Neural progenitor cell (in vitro differentiated cells): ENCODE data around the gene RYR3. TPM values are rescaled to one million over a fixed set of nuclear protein-coding genes. Genes with fewer than 3 reads are reported as not detected.
"Not testable (repeated sequence)": the region's sequence is repeated elsewhere in the genome, so short reads cannot be mapped to it uniquely, and the experiment has no call there.

ENCODE experiments used
- DNase-seq: peaks from one replicate; pipeline ENCODE4 v3.0.0-alpha.2; 2016; ENCODE audit warnings: low spot score
- H2AFZ ChIP-seq: fragments of 200-600 bp; sonication (generic); replicated peaks from 2 replicates; pipeline ENCODE4 v1.6.1; 2016; ENCODE audit warnings: antibody characterized with exemption
- H3F3A ChIP-seq: fragments of 200-600 bp; sonication (generic); 2 replicates; pipeline ENCODE4 v1.6.1; 2016; ENCODE audit warnings: antibody characterized with exemption, low read depth
- H3K27ac ChIP-seq: fragments of 200-600 bp; sonication (generic); 2 replicates; pipeline ENCODE4 v1.5.1; 2016; ENCODE audit warnings: mild to moderate bottlenecking
- H3K27me3 ChIP-seq: fragments of 200-600 bp; sonication (generic); 2 replicates; pipeline ENCODE4 v1.6.1; 2016; ENCODE audit warnings: mild to moderate bottlenecking, moderate library complexity
- H3K36me3 ChIP-seq: fragments of 200-600 bp; sonication (generic); 2 replicates; pipeline ENCODE4 v1.5.1; 2016
- H3K4me1 ChIP-seq: fragments of 200-600 bp; sonication (generic); 2 replicates; pipeline ENCODE4 v1.6.1; 2016; ENCODE audit warnings: mixed run types
- H3K4me2 ChIP-seq: fragments of 200-600 bp; sonication (generic); 2 replicates; pipeline ENCODE4 v1.6.1; 2016
- H3K4me3 ChIP-seq: fragments of 200-600 bp; sonication (generic); 2 replicates; pipeline ENCODE4 v1.5.1; 2016
- H3K79me2 ChIP-seq: fragments of 200-600 bp; sonication (generic); 2 replicates; pipeline ENCODE4 v1.6.1; 2016; ENCODE audit warnings: low read depth
- H3K9ac ChIP-seq: fragments of 200-600 bp; sonication (generic); 2 replicates; pipeline ENCODE4 v1.6.1; 2016
- H3K9me3 ChIP-seq: fragments of 200-600 bp; sonication (generic); 2 replicates; pipeline ENCODE4 v1.5.1; 2016; ENCODE audit warnings: low read depth
- H4K20me1 ChIP-seq: fragments of 200-600 bp; sonication (generic); 2 replicates; pipeline ENCODE4 v1.6.1; 2016; ENCODE audit warnings: low read depth
- H3K27ac Mint-ChIP-seq: 3 replicates; pipeline ENCODE4 v1.8.0; 2021; ENCODE audit warnings: mixed read lengths
- H3K27me3 Mint-ChIP-seq: 2 replicates; pipeline ENCODE4 v1.8.0; 2022; ENCODE audit warnings: low read depth, mild to moderate bottlenecking, inconsistent platforms, moderate library complexity, mixed read lengths; ENCODE audit not compliant: insufficient read depth
- H3K36me3 Mint-ChIP-seq: 3 replicates; pipeline ENCODE4 v1.8.0; 2021; ENCODE audit warnings: mixed read lengths
- H3K4me1 Mint-ChIP-seq: 3 replicates; pipeline ENCODE4 v1.8.0; 2021; ENCODE audit warnings: mixed read lengths
- H3K4me3 Mint-ChIP-seq: 3 replicates; pipeline ENCODE4 v1.8.0; 2021; ENCODE audit warnings: mild to moderate bottlenecking, moderate library complexity, mixed read lengths
- H3K9me3 Mint-ChIP-seq: 3 replicates; pipeline ENCODE4 v1.8.0; 2020; ENCODE audit warnings: mixed read lengths
- EZH2 ChIP-seq: fragments of 200-600 bp; sonication (generic); IDR thresholded peaks from 2 replicates; pipeline ENCODE4 v1.6.1; 2017; ENCODE audit warnings: antibody characterized with exemption, mild to moderate bottlenecking, moderate library complexity
- EZH2phosphoT487 ChIP-seq: fragments of 200-600 bp; sonication (generic); IDR thresholded peaks from 2 replicates; pipeline ENCODE4 v1.6.1; 2017; ENCODE audit warnings: antibody characterized with exemption
- total RNA-seq: library from RNA; depleted of rRNA; stranded (reverse); fragments of >200 nt; gene quantifications from 2 replicates; pipeline ENCODE4 v1.2.3, GENCODE V29; 2015; ENCODE audit warnings: low replicate concordance
- TF ChIP-seq, protein P1 (sequence below): fragments of 200-600 bp; sonication (generic); IDR thresholded peaks from 2 replicates; pipeline ENCODE4 v1.5.1; 2017; ENCODE audit warnings: antibody characterized with exemption, mild to moderate bottlenecking

RYR3 gene
- total RNA-seq, 1 donor from 2014 or later = 2.1 TPM

DNA sequence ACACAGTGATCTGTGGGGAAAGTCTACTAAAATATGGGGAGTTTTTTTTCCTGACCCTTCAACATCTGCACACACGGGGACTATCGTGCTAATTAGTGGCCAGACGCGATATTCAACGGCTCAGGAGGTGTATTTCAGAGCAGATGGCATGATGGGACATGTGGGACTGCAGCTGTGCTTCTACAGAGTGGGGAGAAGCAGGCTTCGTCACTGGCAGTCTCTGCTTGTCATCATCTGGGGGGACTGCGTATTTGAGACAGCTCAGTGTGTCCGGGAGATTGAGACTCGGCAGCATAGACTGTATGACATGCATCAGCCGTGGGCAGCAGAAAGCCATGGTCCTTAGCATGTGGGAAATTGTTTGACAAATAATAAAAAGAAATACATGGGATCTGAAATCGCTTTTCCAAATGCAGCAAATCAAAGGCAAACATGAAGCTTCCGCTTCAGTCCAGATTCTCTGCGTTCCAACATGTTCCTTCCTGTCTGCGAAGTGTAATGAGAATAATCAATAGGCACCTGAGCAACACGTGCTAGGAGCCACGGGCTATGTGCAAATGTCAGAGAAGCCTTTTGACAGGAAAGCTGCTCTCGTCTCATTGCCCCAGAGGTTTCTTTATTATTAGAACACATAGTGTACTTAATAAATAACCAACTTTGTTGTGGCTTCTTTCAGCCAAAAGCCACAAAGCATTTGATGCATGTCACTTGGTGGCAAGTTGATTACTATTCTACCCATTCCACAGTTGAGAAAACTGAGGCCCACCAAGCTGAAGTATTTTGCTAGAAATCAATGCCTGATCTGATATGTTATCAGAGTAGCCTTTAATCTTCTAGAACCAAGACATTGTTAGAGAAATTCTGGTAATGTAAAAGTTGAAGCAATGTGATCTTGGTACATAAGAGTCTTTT lies 276.3 kb downstream of the RYR3 start:
- no peaks in the 10 kb centered on the region for H3K9me3 ChIP-seq
- DNase-seq = no peak
- no peak overlapping the region for H3K4me3 ChIP-seq
- H3K4me1 ChIP-seq = no peaks in the 10 kb centered on the region
- no peak overlapping the region for H3K27ac ChIP-seq
- no peak overlapping the region for H3K27ac Mint-ChIP-seq
- H3K4me1 Mint-ChIP-seq = no peaks in the 10 kb centered on the region
- no peaks in the 10 kb centered on the region for H3F3A ChIP-seq
- no peaks in the 10 kb centered on the region for H3K27me3 ChIP-seq
- TF ChIP-seq, protein P1, sequence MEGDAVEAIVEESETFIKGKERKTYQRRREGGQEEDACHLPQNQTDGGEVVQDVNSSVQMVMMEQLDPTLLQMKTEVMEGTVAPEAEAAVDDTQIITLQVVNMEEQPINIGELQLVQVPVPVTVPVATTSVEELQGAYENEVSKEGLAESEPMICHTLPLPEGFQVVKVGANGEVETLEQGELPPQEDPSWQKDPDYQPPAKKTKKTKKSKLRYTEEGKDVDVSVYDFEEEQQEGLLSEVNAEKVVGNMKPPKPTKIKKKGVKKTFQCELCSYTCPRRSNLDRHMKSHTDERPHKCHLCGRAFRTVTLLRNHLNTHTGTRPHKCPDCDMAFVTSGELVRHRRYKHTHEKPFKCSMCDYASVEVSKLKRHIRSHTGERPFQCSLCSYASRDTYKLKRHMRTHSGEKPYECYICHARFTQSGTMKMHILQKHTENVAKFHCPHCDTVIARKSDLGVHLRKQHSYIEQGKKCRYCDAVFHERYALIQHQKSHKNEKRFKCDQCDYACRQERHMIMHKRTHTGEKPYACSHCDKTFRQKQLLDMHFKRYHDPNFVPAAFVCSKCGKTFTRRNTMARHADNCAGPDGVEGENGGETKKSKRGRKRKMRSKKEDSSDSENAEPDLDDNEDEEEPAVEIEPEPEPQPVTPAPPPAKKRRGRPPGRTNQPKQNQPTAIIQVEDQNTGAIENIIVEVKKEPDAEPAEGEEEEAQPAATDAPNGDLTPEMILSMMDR = no peak
- no peak for TF ChIP-seq EZH2phosphoT487
- TF ChIP-seq EZH2 = no peak
- H3K9ac ChIP-seq = no peak overlapping the region
- H3K36me3 ChIP-seq = no peaks in the 10 kb centered on the region
- no peaks in the 10 kb centered on the region for H3K79me2 ChIP-seq
- no peaks in the 10 kb centered on the region for H3K36me3 Mint-ChIP-seq
- no peak overlapping the region for H3K4me2 ChIP-seq
- H4K20me1 ChIP-seq = no peaks in the 10 kb centered on the region
- peaks cover 2% of the 10 kb centered on the region for H3K27me3 Mint-ChIP-seq
- no peak overlapping the region for H3K4me3 Mint-ChIP-seq
- no peak overlapping the region for H2AFZ ChIP-seq
- no peaks in the 10 kb centered on the region for H3K9me3 Mint-ChIP-seq

DNA sequence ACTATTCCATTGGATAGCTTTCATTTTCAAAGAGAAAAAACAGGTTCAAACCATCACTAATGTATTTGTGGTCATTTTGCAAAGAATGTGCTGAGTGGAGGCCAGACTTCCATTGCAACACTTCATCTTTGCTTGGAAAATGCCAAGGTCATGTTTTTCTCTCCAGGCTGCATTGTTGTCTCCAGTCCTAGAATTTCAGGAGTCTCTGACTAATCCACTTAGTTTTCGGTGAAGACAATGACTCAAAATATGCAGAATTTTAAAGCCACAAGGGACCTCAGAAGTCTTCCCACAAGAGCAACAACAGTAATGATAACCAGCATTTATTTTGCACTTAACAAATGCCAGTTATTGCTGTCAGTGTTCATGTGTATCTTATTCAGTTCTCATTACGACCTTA lies 277.0 kb downstream of the RYR3 start:
- Histone ChIP-seq H3K79me2 (no peaks in the 10 kb centered on the region), H3K9me3 (no peaks in the 10 kb centered on the region), H3F3A (no peaks in the 10 kb centered on the region), H3K4me1 (no peaks in the 10 kb centered on the region), H3K9ac (no peak overlapping the region), H3K4me3 (no peak overlapping the region), H4K20me1 (no peaks in the 10 kb centered on the region), H3K36me3 (no peaks in the 10 kb centered on the region), H3K4me2 (no peak overlapping the region), H3K27ac (no peak overlapping the region), H3K27me3 (no peaks in the 10 kb centered on the region), H2AFZ (no peak overlapping the region)
- H3K4me1 Mint-ChIP-seq = no peaks in the 10 kb centered on the region
- DNase-seq = no peak
- H3K27me3 Mint-ChIP-seq = peaks cover 2% of the 10 kb centered on the region
- TF ChIP-seq EZH2 (no peak), EZH2phosphoT487 (no peak)
- TF ChIP-seq, protein P1 = no peak
- no peaks in the 10 kb centered on the region for H3K36me3 Mint-ChIP-seq
- no peaks in the 10 kb centered on the region for H3K9me3 Mint-ChIP-seq
- H3K27ac Mint-ChIP-seq = no peak overlapping the region
- H3K4me3 Mint-ChIP-seq = no peak overlapping the region

DNA sequence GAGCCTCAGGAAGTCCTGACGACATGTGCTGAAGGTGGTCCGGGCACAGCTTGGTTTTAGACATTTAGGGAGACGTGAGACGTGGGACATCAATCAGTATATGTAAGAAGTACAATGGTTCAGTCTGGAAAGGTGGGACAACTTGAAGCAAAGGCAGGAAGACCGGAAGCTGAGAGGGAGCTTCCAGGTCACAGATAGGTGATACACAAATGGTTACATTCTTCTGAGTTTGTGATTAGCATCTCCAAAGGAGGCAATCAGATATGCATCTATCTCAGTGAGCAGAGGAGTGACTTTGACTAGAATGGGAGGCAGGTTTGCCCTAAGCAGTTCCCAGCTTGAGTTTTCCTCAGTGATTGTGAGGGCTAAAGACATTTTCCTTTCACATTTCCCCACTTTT lies 282.1 kb downstream of the RYR3 start:
- Mint-ChIP-seq H3K36me3 (no peaks in the 10 kb centered on the region), H3K9me3 (no peaks in the 10 kb centered on the region), H3K27me3 (no peaks in the 10 kb centered on the region), H3K4me1 (no peaks in the 10 kb centered on the region), H3K4me3 (no peak overlapping the region), H3K27ac (no peak overlapping the region)
- no peaks in the 10 kb centered on the region for H4K20me1 ChIP-seq
- no peak overlapping the region for H2AFZ ChIP-seq
- no peaks in the 10 kb centered on the region for H3F3A ChIP-seq
- H3K4me1 ChIP-seq = no peaks in the 10 kb centered on the region
- H3K27me3 ChIP-seq = no peaks in the 10 kb centered on the region
- no peak overlapping the region for H3K4me3 ChIP-seq
- no peak overlapping the region for H3K4me2 ChIP-seq
- TF ChIP-seq EZH2 = no peak
- TF ChIP-seq, protein P1 = no peak
- TF ChIP-seq EZH2phosphoT487 = no peak
- no peak overlapping the region for H3K27ac ChIP-seq
- H3K36me3 ChIP-seq = no peaks in the 10 kb centered on the region
- no peak overlapping the region for H3K9ac ChIP-seq
- H3K9me3 ChIP-seq = peaks cover 9% of the 10 kb centered on the region
- no peaks in the 10 kb centered on the region for H3K79me2 ChIP-seq
- no peak for DNase-seq

DNA sequence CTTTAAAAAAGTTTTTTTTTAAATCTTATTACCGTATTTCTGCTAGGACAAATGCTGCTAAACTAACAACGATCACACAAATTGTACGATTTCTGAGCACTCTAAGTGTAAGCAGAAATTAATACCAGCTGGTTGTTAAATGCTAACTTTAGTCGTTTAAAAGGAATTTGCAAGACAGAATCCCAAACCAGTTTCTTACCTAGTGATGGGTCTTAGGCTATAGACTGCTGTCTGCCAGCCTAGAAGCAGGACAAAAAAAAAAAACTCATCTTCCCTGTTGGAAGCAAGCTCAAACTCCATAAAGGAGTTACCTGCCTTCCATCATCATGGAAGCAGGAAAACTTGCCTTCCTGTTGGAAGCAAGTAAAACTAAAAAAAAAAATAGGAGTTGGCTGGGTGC lies 287.6 kb downstream of the RYR3 start:
- not testable (repeated sequence) for H3K9me3 Mint-ChIP-seq, H3K36me3 Mint-ChIP-seq, H3K4me3 ChIP-seq, H3K4me2 ChIP-seq, H4K20me1 ChIP-seq, H3K36me3 ChIP-seq, DNase-seq, H3K4me1 Mint-ChIP-seq, H3K27me3 Mint-ChIP-seq, H3K79me2 ChIP-seq, H3K9me3 ChIP-seq, H3K9ac ChIP-seq, H3K4me3 Mint-ChIP-seq, H3K4me1 ChIP-seq, H3K27ac Mint-ChIP-seq, H3K27ac ChIP-seq, H3K27me3 ChIP-seq, H3F3A ChIP-seq, H2AFZ ChIP-seq
